Body of pancreas (tissue), 4 donors: Measurements from ENCODE around the gene TBX18. TPM values are rescaled to one million over a fixed set of nuclear protein-coding genes. Genes with fewer than 3 reads are reported as not detected.
A peak's percentile ranks its signal among the peaks of the same experiment; 100 is the strongest.

Experiments
- ATAC-seq: fragments of 150-250 bp; one replicate; pipeline ENCODE4 v1.9.1; 2016
- DNase-seq, 4 donors: peaks; one replicate each; pipeline ENCODE4 v3.0.0-alpha.2; 2019
- H3K27ac ChIP-seq, 4 donors: fragments of 200-600 bp; sonication (generic); 1 replicate in 3 of 4; 2 replicates in 1 of 4; pipeline versions ENCODE4 v1.5.1 to v1.6.1; 2016 to 2019; ENCODE audit warnings: mild to moderate bottlenecking in 1 of 4, mixed read lengths in 1 of 4, moderate library complexity in 1 of 4
- H3K27me3 ChIP-seq, 2 donors: fragments of 200-600 bp; sonication (generic); one replicate each; pipeline ENCODE4 v1.6.0; 2016; ENCODE audit warnings: mild to moderate bottlenecking in 1 of 2
- H3K36me3 ChIP-seq, 2 donors: fragments of 200-600 bp; sonication (generic); replicated peaks in 1 of 2; 2 replicates each; pipeline ENCODE4 v1.5.1; 2016; ENCODE audit warnings: low read depth in 2 of 2; ENCODE audit not compliant: insufficient read depth in 1 of 2
- H3K4me1 ChIP-seq: fragments of 200-600 bp; sonication (generic); one replicate; pipeline ENCODE4 v1.6.0; 2016
- H3K4me3 ChIP-seq, 2 donors: fragments of 200-600 bp; sonication (generic); 1 replicate in 1 of 2; 2 replicates in 1 of 2; pipeline ENCODE4 v1.5.1; 2016 to 2019
- H3K9me3 ChIP-seq, 3 donors: fragments of 200-600 bp; sonication (generic); 1 replicate in 2 of 3; 2 replicates in 1 of 3; pipeline ENCODE4 v1.5.1; 2016
- CTCF ChIP-seq, 7 experiments: fragments of 450-650 bp in 4 of 7; fragments of 200-600 bp in 3 of 7; sonication (generic) in 3 of 7; IDR thresholded peaks; one replicate each; pipeline ENCODE4 v1.5.1; 2016 to 2019; ENCODE audit warnings: antibody characterized with exemption in 7 of 7
- POLR2A ChIP-seq, 3 donors: fragments of 450-650 bp; IDR thresholded peaks; one replicate each; pipeline ENCODE4 v1.6.1; 2016; ENCODE audit warnings: antibody characterized with exemption in 3 of 3, mild to moderate bottlenecking in 2 of 3
- WGBS, 2 donors: methylation state at CpG; one replicate each; pipeline ENCODE4 v1.1.5; 2017; 5-methylcytosine and 5-hydroxymethylcytosine counted together
- intact Hi-C: fragments of 100-400 bp; cut with DNase I; formaldehyde crosslinking; loops from one replicate; pipeline ENCODE4 v1.15.1; 2023
- total RNA-seq, 2 donors: library from RNA; depleted of rRNA; stranded (reverse); fragments of >200 nt; gene quantifications; one replicate each; pipeline ENCODE4 v1.1.0, GENCODE V29; 2016

TBX18 gene
- total RNA-seq, 2 donors from 2014 or later, result 0.52 to 2.0 TPM

- ATAC-seq (peak; percentile 82), DNase-seq (peak; percentile 45 to 73 (median 50))
- TF ChIP-seq POLR2A (IDR thresholded peaks at IDR 0.05) (no peak), CTCF (IDR thresholded peaks at IDR 0.05) (peak; percentile 30 to 68 (median 41))
- H3K4me3 ChIP-seq, result peak overlapping the region in 1 of 2 donors; percentile 1
- intact Hi-C loops, result no loop called here
- WGBS, 2 donors, result 1 to 8% methylated on average over 27 to 75 of the region's 79 CpGs
- no peaks in the 10 kb centered on the region for H3K36me3 ChIP-seq
- H3K9me3 ChIP-seq, result no peaks in the 10 kb centered on the region
- peaks cover 20% of the 10 kb centered on the region for H3K4me1 ChIP-seq
- H3K27ac ChIP-seq, result no peak overlapping the region
- peaks cover 0 to 65% of the 10 kb centered on the region in 2 donors for H3K27me3 ChIP-seq
These were observed 10.0 kb upstream of the TBX18 start for GRCh38 chr6:84774157-84774984.

- TF ChIP-seq CTCF (IDR thresholded peaks at IDR 0.05) (no peak), POLR2A (IDR thresholded peaks at IDR 0.05) (no peak)
- DNase-seq (peak in 2 of 4 donors; percentile 13 to 24), ATAC-seq (peak; percentile 20)
- WGBS, 2 donors, result 1% methylated on average over 38 to 69 of the region's 69 CpGs
- Histone ChIP-seq H3K27ac (no peak overlapping the region), H3K9me3 (no peaks in the 10 kb centered on the region), H3K4me1 (peaks cover 20% of the 10 kb centered on the region), H3K4me3 (no peak overlapping the region), H3K36me3 (no peaks in the 10 kb centered on the region), H3K27me3 (peaks cover 0 to 71% of the 10 kb centered on the region in 2 donors)
- intact Hi-C loops, result no loop called here
These were observed 9.2 kb upstream of the TBX18 start for GRCh38 chr6:84773431-84774156.

GRCh38 chr6:84773133-84773430 is 8.7 kb upstream of the TBX18 start:
- DNase-seq (no peak), ATAC-seq (no peak)
- TF ChIP-seq POLR2A (IDR thresholded peaks at IDR 0.05), result no peak
- no peak for TF ChIP-seq CTCF (IDR thresholded peaks at IDR 0.05)
- 4 to 7% methylated on average over 11 to 14 of the region's 14 CpGs for WGBS, 2 donors
- no peaks in the 10 kb centered on the region for H3K36me3 ChIP-seq
- H3K27me3 ChIP-seq, result peaks cover 0 to 76% of the 10 kb centered on the region in 2 donors
- intact Hi-C loops, result no loop called here
- H3K4me1 ChIP-seq, result peaks cover 20% of the 10 kb centered on the region
- no peak overlapping the region for H3K27ac ChIP-seq
- H3K9me3 ChIP-seq, result no peaks in the 10 kb centered on the region
- no peak overlapping the region for H3K4me3 ChIP-seq

- H3K9me3 ChIP-seq, result no peaks in the 10 kb centered on the region
- no peaks in the 10 kb centered on the region for H3K36me3 ChIP-seq
- intact Hi-C loops, result no loop called here
- no peak overlapping the region for H3K27ac ChIP-seq
- H3K27me3 ChIP-seq, result peaks cover 0 to 77% of the 10 kb centered on the region in 2 donors
- TF ChIP-seq POLR2A (IDR thresholded peaks at IDR 0.05) (no peak), CTCF (IDR thresholded peaks at IDR 0.05) (no peak)
- no peak overlapping the region for H3K4me3 ChIP-seq
- 7 to 16% methylated on average over 35 of the region's 35 CpGs for WGBS, 2 donors
- peaks cover 20% of the 10 kb centered on the region for H3K4me1 ChIP-seq
- ATAC-seq, result no peak
- no peak for DNase-seq
These were observed 8.2 kb upstream of the TBX18 start for GRCh38 chr6:84772428-84773132.
